ENCODE measurements around the gene BBS2. TPM values are rescaled to one million over a fixed set of nuclear protein-coding genes. Genes with fewer than 3 reads are reported as not detected.
A peak's percentile ranks its signal among the peaks of the same experiment; 100 is the strongest.
"Not testable (repeated sequence)": the region's sequence is repeated elsewhere in the genome, so short reads cannot be mapped to it uniquely, and the experiment has no call there.

The BBS2 gene
- total RNA-seq, 1 experiment from 2014 or later, result 37.1 TPM

- DNase-seq (ENCODE audit: low read depth), result no peak
Observed at GRCh38 chr16:56530872-56531271, 11.0 kb upstream of the BBS2 start.

GRCh38 chr16:56525236-56525635, 5.4 kb upstream of the BBS2 start:
- no peak for DNase-seq (ENCODE audit: low read depth)

- no peak for DNase-seq (ENCODE audit: low read depth)
Observed at GRCh38 chr16:56520251-56520577, 390 bp upstream of the BBS2 start.

- DNase-seq (ENCODE audit: low read depth), result no peak
Observed at GRCh38 chr16:56518425-56518824, 1.4 kb downstream of the BBS2 start.

- no peak for DNase-seq (ENCODE audit: low read depth)
Observed at GRCh38 chr16:56517206-56517605, 2.6 kb downstream of the BBS2 start.

- DNase-seq (ENCODE audit: low read depth), result no peak
Observed at GRCh38 chr16:56515665-56516064, 4.2 kb downstream of the BBS2 start.

GRCh38 chr16:56514845-56515244, 5.0 kb downstream of the BBS2 start:
- DNase-seq (ENCODE audit: low read depth), result no peak

- DNase-seq (ENCODE audit: low read depth), result peak; percentile 71
Observed at GRCh38 chr16:56513972-56514371, 5.9 kb downstream of the BBS2 start.

GRCh38 chr16:56513091-56513490, 6.7 kb downstream of the BBS2 start:
- DNase-seq (ENCODE audit: low read depth), result no peak

- DNase-seq (ENCODE audit: low read depth), result no peak
Observed at GRCh38 chr16:56512025-56512424, 7.8 kb downstream of the BBS2 start.

- DNase-seq (ENCODE audit: low read depth), result no peak
Observed at GRCh38 chr16:56510544-56510943, 9.3 kb downstream of the BBS2 start.

GRCh38 chr16:56506941-56507340, 12.9 kb downstream of the BBS2 start:
- DNase-seq (ENCODE audit: low read depth), result peak; percentile 36

GRCh38 chr16:56505181-56505580, 14.6 kb downstream of the BBS2 start:
- no peak for DNase-seq (ENCODE audit: low read depth)

GRCh38 chr16:56493815-56494214, 26.0 kb downstream of the BBS2 start:
- no peak for DNase-seq (ENCODE audit: low read depth)

GRCh38 chr16:56493126-56493525, 26.7 kb downstream of the BBS2 start:
- DNase-seq (ENCODE audit: low read depth), result no peak

- DNase-seq (ENCODE audit: low read depth), result no peak
Observed at GRCh38 chr16:56491657-56492261, 28.1 kb downstream of the BBS2 start.

- DNase-seq (ENCODE audit: low read depth), result not testable (repeated sequence)
Observed at GRCh38 chr16:56488868-56489267, 31.0 kb downstream of the BBS2 start.

- no peak for DNase-seq (ENCODE audit: low read depth)
Observed at GRCh38 chr16:56488035-56488434, 31.8 kb downstream of the BBS2 start.

- DNase-seq (ENCODE audit: low read depth), result no peak
Observed at GRCh38 chr16:56483394-56483793, 36.4 kb downstream of the BBS2 start.

GRCh38 chr16:56482683-56483236, 37.1 kb downstream of the BBS2 start:
- DNase-seq (ENCODE audit: low read depth), result no peak

- DNase-seq (ENCODE audit: low read depth), result peak; percentile 89
Observed at GRCh38 chr16:56481468-56482122, 38.2 kb downstream of the BBS2 start.

- DNase-seq (ENCODE audit: low read depth), result no peak
Observed at GRCh38 chr16:56480776-56481467, 38.9 kb downstream of the BBS2 start.

- no peak for DNase-seq (ENCODE audit: low read depth)
Observed at GRCh38 chr16:56479469-56479868, 40.4 kb downstream of the BBS2 start.

Measured in LHCN-M2 (cell line).